NCI-H1436 treated with DMSO at 0.1 percent for 48 hours (cell line): Measurements from ENCODE around the gene OPHN1.
"Not testable (repeated sequence)": the region's sequence is repeated elsewhere in the genome, so short reads cannot be mapped to it uniquely, and the experiment has no call there.

Experiments
- DNase-seq: peaks from one replicate; lab custom pipeline; 2025; lab: John Stamatoyannopoulos, UW

The OPHN1 gene

GRCh38 chrX:68163441-68163840 is 269.9 kb downstream of the OPHN1 start:
- no peak for DNase-seq

DNA sequence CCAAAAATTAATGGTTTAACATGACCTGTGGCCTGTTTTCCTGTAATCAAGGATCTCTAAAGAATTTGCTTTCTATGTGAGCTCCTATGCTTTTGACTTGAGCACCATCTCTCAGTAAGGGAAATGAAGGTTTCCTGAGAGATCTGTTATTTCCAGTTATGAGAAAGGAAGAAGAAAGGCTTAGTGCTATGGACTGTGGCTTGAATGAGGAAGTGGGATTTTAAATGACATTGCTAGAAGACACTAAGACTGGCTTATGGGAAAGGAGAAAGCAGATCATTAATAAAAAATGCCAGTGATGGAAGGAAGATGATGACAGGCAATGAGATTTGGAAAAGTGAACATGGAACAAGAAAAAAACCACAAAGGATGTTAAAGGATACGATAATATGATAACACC is 285.4 kb downstream of the OPHN1 start:
- DNase-seq: no peak

DNA sequence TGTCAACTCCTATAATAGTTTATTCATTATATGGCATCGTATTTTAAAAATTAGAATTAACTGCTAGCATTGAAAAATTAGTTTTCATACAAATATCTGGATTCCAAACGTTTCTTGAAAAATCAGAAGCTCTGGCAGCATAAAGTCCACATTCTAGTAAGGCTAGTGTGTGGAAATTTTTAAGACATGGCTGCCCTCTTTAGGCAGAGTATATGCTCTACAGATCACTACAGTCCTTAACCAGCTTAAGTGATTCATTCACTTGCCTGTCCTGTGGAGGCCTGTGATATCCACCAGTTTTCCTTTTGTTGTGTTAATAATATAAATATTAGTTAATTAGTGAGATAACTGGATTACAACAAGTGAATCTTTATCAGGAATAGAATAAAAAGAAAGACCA is 287.2 kb downstream of the OPHN1 start:
- DNase-seq: no peak

GRCh38 chrX:68139791-68140190 is 293.5 kb downstream of the OPHN1 start:
- DNase-seq: no peak

DNA sequence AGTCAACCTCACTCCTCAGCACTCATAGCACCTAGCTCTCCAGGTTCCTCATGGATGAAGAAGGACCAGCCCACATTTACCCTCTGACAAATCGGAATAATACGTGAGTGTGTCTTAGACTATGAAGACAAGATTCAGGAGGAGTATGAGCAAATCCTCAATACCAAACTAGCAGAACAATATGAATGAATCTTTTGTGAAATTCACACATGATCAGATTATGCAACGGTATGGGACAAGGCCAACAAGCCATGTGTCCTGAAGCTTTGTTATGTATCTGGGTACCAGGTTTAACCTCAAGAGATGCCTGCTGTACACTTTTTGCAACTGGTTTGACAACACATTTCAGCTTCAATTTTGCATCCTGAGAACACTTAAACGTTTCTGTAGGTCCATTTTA is 300.1 kb downstream of the OPHN1 start:
- no peak for DNase-seq

DNA sequence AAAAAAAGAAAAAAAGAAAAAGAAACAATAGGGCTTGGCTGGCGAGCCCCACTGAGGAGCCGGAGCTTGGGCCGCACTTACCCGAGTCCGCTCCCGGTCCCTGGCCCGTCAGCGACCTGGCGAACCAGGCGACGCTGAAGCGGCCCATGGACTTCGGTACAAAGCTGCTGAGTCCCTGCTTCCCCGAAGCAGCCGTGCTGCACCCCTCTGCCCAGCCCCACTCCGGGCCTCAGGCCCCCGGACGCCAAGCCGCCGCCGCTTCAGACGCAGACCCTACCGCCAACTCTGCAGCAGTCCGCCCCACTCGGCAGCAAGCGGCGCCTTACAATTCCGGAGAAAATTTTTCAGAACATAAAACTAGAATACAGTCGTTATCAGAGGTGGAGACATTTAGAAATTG is 300.5 kb downstream of the OPHN1 start:
- no peak for DNase-seq

DNA sequence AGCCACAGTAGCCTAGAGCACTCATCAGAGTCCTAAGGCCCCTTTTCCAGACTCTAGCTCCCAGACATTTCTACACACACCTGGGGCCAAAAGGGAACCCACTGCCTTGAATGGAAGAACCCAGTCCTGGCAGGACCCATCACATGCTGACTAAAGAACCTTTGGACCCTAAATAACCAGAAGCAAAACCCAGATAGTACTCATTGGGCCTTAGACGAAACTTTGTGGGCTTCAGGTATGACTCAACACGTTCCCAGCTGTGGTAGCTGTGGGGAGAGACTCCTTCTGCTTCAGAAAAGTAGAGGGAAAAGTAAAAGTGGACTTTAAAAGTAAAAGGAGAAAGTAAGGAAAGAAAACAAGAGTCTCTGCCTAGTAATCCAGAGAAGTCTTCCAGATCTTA is 311.5 kb downstream of the OPHN1 start:
- no peak for DNase-seq

DNA sequence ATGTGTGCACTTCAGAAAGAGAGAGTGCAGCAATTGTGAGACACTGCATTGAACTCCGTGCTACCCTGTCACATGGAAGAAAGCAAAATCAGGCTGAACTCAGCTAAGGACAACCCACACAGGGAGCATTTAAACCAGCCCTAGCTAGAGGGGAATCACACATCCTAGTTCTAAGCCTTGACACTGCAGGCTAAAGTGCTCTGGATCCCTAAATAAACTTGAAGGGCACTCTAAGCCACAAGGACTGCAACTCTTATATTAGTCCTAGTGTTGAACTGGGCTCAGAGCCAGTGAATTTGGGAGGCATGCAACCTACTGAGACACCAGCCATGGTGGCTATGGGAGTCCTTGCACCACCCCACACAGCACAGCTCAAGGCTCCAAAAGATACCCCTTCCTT is 311.9 kb downstream of the OPHN1 start:
- no peak for DNase-seq

DNA sequence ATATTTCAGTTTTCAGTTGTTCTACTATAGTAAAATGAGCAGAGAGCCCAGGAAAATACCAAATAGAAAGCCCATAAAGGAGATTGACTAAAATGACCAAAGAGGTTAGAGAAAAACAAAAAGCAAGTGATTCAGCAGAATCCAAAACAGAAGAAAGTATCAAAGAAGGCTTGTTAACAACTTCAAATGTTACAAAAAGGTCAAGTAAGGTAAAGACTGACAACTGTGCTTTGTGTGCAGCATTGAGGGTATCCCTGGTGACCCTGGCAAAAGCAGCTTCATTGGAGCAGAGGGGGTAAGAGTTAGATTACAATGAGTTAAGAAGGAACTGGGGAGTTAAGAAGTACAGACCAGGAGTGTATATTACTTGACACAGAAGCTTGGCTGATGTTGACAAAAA is 317.9 kb downstream of the OPHN1 start:
- DNase-seq: no peak

- no peak for DNase-seq
Measured at GRCh38 chrX:68114573-68115129, 318.6 kb downstream of the OPHN1 start.

- no peak for DNase-seq
Measured at GRCh38 chrX:68113837-68114572, 319.3 kb downstream of the OPHN1 start.

DNA sequence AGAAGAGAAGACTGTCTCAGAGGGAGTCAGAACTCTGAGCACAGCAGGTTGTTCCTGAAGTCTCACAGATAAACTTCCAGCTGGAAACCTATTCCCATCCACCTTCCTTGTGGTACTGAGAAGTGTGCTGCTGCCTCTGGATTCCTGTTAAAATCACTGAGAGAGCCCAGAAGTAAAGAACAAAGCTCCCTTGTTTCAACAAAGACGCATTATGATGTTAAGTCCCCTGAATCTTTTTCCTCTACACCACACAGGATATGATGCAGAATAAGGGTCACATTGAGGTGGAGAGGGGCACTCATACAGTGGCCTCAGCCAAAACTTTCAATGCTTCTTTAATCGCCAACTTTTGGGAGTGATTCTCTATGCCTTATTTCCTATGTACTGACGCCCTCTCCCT is 321.0 kb downstream of the OPHN1 start:
- DNase-seq: no peak

DNA sequence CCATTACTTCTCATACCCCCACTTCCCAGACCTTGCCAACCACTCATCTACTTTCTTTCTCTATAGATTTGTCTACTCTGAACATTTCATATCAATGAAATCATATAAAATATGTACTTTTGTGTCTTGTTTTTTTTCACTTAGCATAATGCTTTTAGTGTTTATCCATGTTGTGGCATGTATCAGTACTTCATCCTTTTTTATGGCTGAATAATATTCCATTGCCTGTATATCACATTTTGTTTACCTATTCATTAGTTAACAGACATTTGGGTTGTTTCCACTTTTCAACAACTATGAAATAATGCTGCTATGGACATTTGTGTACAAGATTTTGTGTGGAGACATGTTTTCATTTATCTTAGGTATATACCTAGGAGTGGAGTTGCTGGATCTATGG is 324.1 kb downstream of the OPHN1 start:
- DNase-seq: no peak

- DNase-seq: no peak
Measured at GRCh38 chrX:68098431-68098830, 334.9 kb downstream of the OPHN1 start.

GRCh38 chrX:68090266-68090665 is 343.0 kb downstream of the OPHN1 start:
- no peak for DNase-seq

DNA sequence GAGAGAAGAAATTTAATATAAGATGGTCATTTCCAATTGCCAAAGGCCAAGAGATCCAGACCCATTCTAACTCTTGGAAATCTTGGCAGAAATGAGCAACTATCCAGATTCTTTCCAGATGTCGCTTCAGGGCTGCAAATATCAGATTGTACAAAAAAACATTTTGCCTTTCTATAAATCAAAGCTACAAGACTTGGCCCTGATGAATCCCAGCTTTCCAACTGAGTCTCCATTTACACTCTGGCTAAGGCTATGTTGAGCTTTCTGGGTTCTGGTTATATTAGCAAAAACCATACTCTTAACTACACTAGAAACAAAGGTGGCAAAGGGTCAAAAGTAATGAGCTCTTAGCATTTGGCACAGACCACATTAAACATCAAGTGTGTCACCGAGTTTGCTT is 345.8 kb downstream of the OPHN1 start:
- DNase-seq: no peak

GRCh38 chrX:68086709-68087108 is 346.6 kb downstream of the OPHN1 start:
- DNase-seq: no peak

GRCh38 chrX:68084765-68085164 is 348.5 kb downstream of the OPHN1 start:
- DNase-seq: no peak

DNA sequence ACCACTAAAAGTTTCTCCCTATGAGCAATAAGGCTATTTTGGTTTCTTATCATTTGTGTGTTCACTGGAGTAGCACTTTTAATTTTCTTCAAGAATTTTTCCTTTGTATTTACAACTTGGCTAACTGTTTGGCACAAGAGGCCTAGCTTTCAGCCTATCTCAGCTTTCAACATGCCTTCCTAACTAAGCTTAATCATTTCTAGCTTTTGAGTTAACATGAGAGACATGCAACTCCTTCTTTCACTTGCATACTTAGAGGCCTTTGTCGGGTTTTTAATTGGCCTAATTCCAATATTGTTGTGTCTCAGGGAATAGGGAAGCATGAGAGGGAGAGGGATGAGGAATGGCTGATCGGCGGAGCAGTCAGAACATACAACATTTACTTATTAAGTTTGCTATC is 349.8 kb downstream of the OPHN1 start:
- DNase-seq: no peak

DNA sequence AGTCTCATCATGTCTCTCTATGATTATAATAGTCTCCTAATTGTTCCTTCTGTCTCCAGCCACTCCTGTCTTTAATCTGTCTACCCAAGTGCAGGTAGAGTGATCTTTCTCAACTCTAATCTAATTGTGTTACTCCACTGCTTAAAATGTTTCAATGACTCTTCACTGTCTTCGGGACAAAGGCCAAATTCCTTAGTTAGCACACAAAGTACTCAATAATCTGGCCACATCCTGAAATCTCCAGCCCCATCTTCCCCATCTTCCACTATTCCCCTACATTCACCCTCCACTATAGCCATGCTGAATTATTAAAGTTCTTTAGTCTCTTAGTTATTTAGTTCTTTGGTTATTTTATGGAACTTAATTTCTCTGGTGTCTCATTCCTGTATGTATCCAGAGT is 353.3 kb downstream of the OPHN1 start:
- DNase-seq: no peak

GRCh38 chrX:68078801-68079200 is 354.5 kb downstream of the OPHN1 start:
- DNase-seq: not testable (repeated sequence)

- DNase-seq: no peak
Measured at GRCh38 chrX:68077378-68077777, 355.9 kb downstream of the OPHN1 start.

DNA sequence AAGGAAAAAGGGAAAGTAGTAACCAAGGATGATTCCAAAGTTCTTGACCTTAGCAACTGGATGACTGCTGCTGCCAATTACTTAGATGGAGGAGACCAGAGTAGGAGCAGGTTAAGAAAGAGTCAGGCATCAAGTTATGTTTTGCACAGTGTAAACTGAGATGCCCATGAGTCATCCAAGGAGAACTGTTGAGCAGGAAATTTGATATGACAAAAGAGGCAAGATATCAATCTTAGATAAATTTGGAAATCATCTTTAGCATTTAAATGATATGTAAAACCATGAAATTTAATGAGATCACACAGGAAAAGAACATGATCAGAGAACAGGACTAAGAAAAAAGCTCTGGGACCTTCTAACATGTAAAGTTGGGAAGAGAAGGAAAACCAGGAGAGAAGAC is 361.3 kb downstream of the OPHN1 start:
- DNase-seq: no peak

DNA sequence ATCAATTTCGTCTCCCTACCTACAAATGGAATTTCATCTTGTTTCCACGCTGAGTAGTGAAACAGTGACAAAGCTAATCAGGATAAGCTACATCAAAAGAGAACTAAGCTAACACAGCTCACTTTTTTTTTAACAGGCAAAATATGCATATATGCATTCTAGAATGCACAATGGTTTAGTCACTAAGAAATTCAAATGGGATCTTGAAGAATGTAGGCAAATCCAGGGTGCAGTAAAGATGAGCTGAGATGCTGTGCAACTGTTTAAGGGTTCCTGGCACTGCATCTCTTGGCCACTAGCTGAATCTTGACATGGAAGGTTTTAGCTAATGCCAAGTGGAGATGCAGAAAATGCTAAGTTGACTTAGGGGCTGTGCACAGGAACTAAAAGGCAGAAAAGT is 363.2 kb downstream of the OPHN1 start:
- DNase-seq: not testable (repeated sequence)
